ENCODE results near the gene UBAC2.

DNA sequence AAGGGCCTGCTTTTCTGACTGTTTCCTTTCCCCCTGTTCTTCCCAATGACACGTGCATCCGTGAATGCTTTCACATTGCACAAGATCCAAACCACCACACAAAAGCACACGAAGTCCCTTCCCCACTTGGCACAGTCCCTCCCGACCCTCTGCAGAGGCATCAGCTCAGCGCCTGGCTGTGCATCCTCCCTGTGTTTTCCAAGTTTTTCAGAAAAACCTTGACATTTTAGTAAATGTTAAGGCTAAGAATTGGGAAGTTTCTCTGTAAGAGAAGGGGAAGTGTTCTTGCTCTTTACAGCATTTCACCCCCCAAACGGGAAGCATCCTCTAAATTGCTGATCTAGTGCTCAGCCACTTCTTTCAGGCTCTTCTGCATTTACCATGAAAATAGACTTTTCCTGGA is 206.1 kb downstream of the UBAC2 start:
- TF ChIP-seq POLR2AphosphoS5 (IDR thresholded peaks at IDR 0.05) (peak in 1 of 4 donors; percentile 16), POLR2A (IDR thresholded peaks at IDR 0.05) (no peak), EP300 (IDR thresholded peaks at IDR 0.05) (peak in 1 of 4 donors; percentile 53)
- TF ChIP-seq, protein P1, sequence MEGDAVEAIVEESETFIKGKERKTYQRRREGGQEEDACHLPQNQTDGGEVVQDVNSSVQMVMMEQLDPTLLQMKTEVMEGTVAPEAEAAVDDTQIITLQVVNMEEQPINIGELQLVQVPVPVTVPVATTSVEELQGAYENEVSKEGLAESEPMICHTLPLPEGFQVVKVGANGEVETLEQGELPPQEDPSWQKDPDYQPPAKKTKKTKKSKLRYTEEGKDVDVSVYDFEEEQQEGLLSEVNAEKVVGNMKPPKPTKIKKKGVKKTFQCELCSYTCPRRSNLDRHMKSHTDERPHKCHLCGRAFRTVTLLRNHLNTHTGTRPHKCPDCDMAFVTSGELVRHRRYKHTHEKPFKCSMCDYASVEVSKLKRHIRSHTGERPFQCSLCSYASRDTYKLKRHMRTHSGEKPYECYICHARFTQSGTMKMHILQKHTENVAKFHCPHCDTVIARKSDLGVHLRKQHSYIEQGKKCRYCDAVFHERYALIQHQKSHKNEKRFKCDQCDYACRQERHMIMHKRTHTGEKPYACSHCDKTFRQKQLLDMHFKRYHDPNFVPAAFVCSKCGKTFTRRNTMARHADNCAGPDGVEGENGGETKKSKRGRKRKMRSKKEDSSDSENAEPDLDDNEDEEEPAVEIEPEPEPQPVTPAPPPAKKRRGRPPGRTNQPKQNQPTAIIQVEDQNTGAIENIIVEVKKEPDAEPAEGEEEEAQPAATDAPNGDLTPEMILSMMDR (IDR thresholded peaks at IDR 0.05): no peak

Measured in sigmoid colon (tissue), 4 donors.